ENCODE data around the gene RAD21L1. TPM values are rescaled to one million over a fixed set of nuclear protein-coding genes. Genes with fewer than 3 reads are reported as not detected.

RAD21L1 gene
- 0.08 and 0.57 TPM in 2 replicates for total RNA-seq
- 0.04 TPM for polyA plus RNA-seq (2012)

DNA sequence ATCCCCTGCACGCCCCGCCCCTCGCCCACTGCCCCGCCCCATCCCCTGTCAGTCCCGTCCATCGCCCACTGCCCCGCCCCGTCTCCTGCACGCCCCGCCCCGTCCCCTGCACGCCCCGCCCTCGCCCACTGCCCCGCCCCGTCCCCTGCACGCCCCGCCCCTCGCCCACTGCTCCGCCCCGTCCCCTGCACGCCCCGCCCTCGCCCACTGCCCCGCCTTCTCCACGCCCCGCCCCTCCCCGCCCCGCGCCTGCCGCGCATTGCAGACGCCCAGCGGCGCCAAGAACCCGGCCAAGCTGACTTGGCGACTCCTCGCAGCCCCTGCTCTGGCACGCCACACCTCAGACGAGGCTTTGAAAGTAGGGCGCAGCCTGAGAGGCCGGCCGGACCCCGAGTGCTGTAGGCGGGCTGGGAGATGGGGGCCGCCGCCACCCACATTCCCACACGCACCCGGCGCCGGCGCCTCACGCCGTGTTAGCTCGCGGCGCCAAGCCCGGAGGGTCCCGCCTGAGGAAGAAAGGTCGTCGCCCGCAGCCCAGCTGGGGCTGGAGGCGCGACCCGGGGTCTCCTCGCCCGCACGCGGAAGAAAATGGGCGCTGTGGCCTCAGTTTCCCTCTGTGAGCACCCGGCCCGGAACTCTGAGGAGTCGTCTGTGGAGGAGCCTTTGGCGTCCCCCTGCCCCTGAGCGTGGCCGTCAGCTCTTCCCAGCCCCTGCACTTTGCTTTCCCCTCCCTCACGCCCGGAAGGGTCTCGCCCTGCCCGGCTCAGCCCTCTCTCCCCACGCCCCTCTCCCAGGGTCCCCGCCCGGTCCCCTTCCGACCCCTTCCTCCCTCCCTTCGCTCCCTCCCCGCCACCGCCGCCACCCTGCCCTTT, at the start of gene RAD21L1:
TSS of gene RAD21L1 (plus strand) at position 262 of the 872 bp plus-strand sequence. CDS start 2,410 bp downstream, outside the sequence.
- peak; percentile 68 for DNase-seq (ENCODE audit: low read depth)

- DNase-seq (ENCODE audit: low read depth): no peak
Measured at GRCh38 chr20:1177680-1178079, 48.2 kb upstream of the RAD21L1 start.

- DNase-seq (ENCODE audit: low read depth): no peak
Measured at GRCh38 chr20:1178103-1178502, 47.7 kb upstream of the RAD21L1 start.

DNA sequence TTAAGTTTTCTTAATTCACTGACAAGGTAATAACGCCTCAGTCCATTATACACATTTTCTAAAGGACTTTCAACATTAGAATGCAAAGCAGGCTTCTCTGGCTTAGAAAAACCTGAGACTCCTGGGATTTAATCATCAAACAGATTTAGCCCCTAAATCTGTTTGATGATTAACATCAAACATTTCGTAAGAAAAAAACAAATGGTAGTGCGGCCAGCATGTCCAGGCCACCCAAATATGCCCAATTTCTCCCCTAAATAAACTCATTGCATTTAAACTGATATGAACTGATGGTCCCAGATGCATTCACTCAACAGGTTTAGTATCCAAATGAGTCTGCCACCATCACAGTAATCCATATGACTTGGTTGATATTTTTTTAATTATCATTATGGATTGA, 47.2 kb upstream of the RAD21L1 start:
- no peak for DNase-seq (ENCODE audit: low read depth)

- no peak for DNase-seq (ENCODE audit: low read depth)
Measured at GRCh38 chr20:1180949-1181348, 44.9 kb upstream of the RAD21L1 start.

- no peak for DNase-seq (ENCODE audit: low read depth)
Measured at GRCh38 chr20:1182106-1182505, 43.7 kb upstream of the RAD21L1 start.

GRCh38 chr20:1183153-1183552, 42.7 kb upstream of the RAD21L1 start:
- no peak for DNase-seq (ENCODE audit: low read depth)

DNA sequence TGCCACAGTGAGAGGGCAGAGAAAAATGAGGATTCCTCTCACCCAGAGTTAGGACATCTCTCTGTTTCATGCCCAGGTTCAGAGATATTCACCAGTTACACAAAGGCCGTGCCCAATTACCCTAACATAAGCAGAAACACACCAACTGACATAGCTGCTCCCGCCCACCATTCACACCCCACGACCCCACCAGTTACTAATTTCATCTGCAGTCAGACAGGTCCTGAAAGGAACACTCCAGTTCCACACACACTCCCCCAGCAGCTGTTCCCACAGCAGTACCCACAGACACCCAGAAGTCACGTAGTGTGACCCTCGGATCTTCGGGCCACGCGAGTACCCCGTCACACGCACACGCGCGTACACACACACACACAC, 41.6 kb upstream of the RAD21L1 start:
- no peak for DNase-seq (ENCODE audit: low read depth)

- DNase-seq (ENCODE audit: low read depth): no peak
Measured at GRCh38 chr20:1184638-1185315, 41.1 kb upstream of the RAD21L1 start, which contains the start of gene TMEM74B. TMEM74B (minus strand) TSS chr20:1184981; CDS start chr20:1183801, 1,180 bp downstream.

DNA sequence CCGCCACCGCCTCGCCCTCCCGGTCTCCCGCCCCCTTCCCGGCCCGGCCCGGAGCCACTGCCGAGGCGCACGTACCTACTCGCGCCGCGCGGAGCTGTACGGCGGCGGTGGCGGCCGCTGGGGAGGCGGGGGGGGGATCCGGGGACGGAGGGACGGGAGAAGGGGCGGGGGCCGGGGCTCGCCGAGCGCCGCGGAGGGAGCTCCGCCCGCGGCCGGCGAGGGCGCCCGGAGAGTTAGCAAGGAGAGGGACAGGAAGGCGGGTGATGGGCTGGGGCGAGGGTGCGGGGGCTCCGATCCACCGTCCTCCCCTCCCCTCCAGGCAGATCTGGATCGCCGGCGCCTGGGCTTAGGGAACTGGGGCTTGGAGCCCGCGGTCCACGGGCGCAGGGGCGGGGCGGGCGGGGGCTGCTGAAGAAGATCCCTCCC, 40.5 kb upstream of the RAD21L1 start:
- DNase-seq (ENCODE audit: low read depth): no peak

DNA sequence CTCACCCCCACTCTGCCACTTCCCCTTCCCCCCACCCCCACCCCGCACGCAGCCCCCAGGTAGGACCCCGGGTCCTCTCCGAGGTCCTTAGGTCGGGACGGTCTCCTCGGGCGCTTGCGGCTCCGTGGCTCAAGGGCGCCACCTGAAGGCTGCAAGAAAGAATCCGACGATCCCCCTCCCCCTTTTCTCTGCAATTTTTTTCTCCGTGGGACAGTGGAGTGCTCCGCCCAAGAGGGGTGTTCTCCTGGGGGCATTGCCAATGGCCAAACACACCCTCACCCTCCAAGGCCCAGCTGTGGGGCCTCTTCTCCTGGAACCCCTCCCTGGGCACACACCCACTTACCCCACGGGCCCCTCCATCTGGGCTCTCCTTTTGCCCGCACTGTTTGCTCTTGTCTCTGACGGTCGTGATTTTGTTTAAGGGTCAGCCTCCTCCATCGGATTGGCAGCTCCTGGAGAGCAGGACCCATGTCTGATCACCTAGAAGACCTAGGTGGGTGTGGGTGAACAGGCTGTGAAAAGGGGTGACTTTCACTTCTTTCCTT, 40.0 kb upstream of the RAD21L1 start:
- peak; percentile 61 for DNase-seq (ENCODE audit: low read depth)

- DNase-seq (ENCODE audit: low read depth): no peak
Measured at GRCh38 chr20:1186367-1186991, 39.4 kb upstream of the RAD21L1 start.

GRCh38 chr20:1187605-1188171, 38.2 kb upstream of the RAD21L1 start:
- DNase-seq (ENCODE audit: low read depth): no peak

- no peak for DNase-seq (ENCODE audit: low read depth)
Measured at GRCh38 chr20:1188347-1188746, 37.5 kb upstream of the RAD21L1 start.

DNA sequence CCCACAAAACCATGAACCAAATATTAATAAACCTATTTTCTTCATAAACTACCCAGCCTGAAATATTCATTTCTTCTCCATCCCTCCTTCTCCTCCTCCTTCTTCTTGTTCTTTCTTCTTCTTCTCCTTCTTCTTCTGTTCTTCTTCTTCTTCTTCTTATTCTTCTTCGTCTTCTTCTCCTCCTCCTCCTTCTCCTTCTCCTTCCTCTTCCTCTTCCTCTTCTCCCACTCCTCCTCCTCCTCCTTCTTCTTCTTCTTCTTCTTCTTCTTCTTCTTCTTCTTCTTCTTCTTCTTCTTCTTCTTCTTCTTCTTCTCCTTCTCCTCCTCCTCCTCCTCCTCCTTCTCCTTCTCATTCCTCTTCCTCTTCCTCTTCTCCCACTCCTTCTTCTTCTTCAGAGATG, 36.0 kb upstream of the RAD21L1 start:
- no peak for DNase-seq (ENCODE audit: low read depth)

- no peak for DNase-seq (ENCODE audit: low read depth)
Measured at GRCh38 chr20:1190847-1191246, 35.0 kb upstream of the RAD21L1 start.

- no peak for DNase-seq (ENCODE audit: low read depth)
Measured at GRCh38 chr20:1191299-1191698, 34.5 kb upstream of the RAD21L1 start.

DNA sequence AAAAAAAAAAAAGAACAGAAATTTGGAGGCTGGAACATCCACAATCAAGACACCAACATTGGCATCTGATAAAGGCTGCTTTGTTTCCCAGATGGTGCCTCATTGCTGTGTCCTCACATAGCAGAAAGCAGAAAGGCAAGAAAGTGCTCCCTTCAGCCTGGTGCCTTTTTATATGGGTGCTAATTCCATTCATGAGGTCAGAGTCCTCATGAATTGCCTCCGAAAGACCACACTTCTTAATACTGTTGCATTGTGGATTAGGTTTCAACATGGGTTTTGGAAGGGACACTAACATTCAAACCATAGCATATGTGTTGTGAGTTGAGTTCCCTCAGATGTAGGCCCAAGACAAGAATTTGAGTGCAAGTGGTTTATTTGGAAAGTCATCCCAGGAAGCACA, 30.6 kb upstream of the RAD21L1 start:
- no peak for DNase-seq (ENCODE audit: low read depth)

GRCh38 chr20:1196634-1197033, 29.2 kb upstream of the RAD21L1 start:
- no peak for DNase-seq (ENCODE audit: low read depth)

DNA sequence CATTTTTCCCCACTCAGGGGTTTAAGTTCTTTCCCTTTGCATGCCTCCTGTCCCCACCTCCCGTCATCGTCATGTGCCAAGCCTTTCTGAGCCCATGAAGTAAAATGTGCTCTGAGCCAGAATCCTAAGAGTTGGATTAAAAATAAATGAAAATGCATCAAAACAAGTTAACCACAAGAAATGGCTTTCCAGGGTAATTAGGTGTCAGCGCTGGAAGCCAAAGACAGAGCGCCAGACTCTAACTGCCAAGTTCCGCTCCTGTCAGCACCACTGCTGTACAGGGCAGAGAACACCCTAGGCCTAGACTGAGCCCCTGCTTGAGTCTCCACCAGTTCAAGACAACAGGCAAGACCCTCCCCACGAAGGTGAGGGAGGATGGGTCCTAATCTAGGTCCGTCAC, 28.0 kb upstream of the RAD21L1 start:
- no peak for DNase-seq (ENCODE audit: low read depth)

GRCh38 chr20:1198751-1199150, 27.1 kb upstream of the RAD21L1 start:
- DNase-seq (ENCODE audit: low read depth): no peak
